Measurements from ENCODE around the gene CEP128. TPM values are rescaled to one million over a fixed set of nuclear protein-coding genes. Genes with fewer than 3 reads are reported as not detected.

CEP128 gene
- total and polyA plus RNA-seq, 2 donors from 2014 or later: 0.43 to 9.0 TPM

DNA sequence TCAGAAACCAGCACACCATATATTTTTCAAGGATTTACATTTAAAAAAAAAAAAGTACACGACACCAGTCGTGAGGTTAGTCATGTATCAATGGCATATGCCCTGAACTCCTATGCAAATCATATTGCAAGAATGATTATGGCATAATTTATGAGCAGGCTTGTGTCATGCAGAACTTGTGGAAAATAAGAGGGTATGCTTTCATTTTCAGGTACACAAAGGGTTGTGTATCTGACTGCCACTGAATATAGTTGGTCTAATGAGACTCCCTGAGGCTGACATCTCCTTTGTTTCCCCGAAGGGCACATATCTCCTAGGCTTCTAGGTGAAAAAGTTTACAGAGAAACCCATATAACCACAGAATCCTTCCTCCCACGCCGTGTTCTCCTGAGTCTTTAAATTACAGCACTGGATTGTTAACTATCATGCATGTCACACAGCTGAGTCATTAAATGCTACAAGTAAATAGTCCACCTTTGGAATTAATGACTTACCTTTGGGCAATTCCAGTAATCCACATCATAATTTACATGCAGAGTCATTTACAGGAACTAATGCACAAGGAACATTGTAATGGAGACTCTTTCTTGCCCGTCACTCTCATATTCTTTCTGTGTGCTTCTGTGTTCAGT is 373.5 kb downstream of the CEP128 start:
- intact Hi-C loops (cut with DNase I): no loop called here
- H3K27ac ChIP-seq (ENCODE audit: low read depth in 2 of 2, low read length in 2 of 2): no peak overlapping the region
- H3K9me3 ChIP-seq (ENCODE audit: control insufficient read depth in 2 of 3, insufficient read depth in 1 of 3, low read length in 3 of 3): no peaks in the 10 kb centered on the region
- no peaks in the 10 kb centered on the region for H3K36me3 ChIP-seq (ENCODE audit: control insufficient read depth in 2 of 3, insufficient read depth in 3 of 3, low read length in 3 of 3)
- H3K4me1 ChIP-seq (ENCODE audit: control insufficient read depth in 2 of 3, insufficient read depth in 2 of 3, low read depth in 1 of 3, low read length in 3 of 3): no peaks in the 10 kb centered on the region
- DNase-seq (peak in 2 of 5 donors; percentile 21 to 32), FAIRE-seq (no peak)
- no peak overlapping the region for H3K4me3 ChIP-seq (ENCODE audit: low read length in 3 of 3)
- no peaks in the 10 kb centered on the region for H3K27me3 ChIP-seq (ENCODE audit: control insufficient read depth, insufficient read depth, low read length)
- H3K9ac ChIP-seq (ENCODE audit: low read length in 3 of 3): no peak overlapping the region
- TF ChIP-seq CTCF (IDR thresholded peaks at IDR 0.05; ENCODE audit: borderline replicate concordance, extremely low read depth, insufficient read depth): no peak

GRCh38 chr14:80565001-80565400 is 376.5 kb downstream of the CEP128 start:
- DNase-seq: no peak
- FAIRE-seq: no peak

DNA sequence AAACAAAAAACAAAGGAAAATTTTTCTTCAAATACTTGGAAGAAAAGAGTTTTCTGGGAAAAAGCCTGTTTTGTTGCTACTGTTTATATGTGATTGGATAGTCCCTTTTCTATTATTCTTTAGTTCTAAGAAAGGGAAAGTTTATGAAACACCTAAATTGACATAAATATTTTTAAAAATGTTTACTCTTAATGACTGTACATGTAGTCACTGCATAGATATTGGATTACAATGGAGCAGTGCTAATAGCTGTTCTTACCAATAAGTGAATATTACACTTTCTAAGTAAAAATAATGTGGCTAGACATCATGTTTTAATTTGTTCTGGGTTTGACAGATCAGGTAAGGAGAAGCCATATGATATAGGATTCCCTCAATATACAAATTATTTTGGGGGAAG is 377.5 kb downstream of the CEP128 start:
- TF ChIP-seq CTCF (IDR thresholded peaks at IDR 0.05; ENCODE audit: borderline replicate concordance, extremely low read depth, insufficient read depth): no peak
- no peak for FAIRE-seq
- intact Hi-C loops (cut with DNase I): no loop called here
- no peaks in the 10 kb centered on the region for H3K9me3 ChIP-seq (ENCODE audit: control insufficient read depth in 2 of 3, insufficient read depth in 1 of 3, low read length in 3 of 3)
- no peak for DNase-seq
- no peaks in the 10 kb centered on the region for H3K36me3 ChIP-seq (ENCODE audit: control insufficient read depth in 2 of 3, insufficient read depth in 3 of 3, low read length in 3 of 3)
- no peak overlapping the region for H3K4me3 ChIP-seq (ENCODE audit: low read length in 3 of 3)
- H3K9ac ChIP-seq (ENCODE audit: low read length in 3 of 3): no peak overlapping the region
- no peaks in the 10 kb centered on the region for H3K4me1 ChIP-seq (ENCODE audit: control insufficient read depth in 2 of 3, insufficient read depth in 2 of 3, low read depth in 1 of 3, low read length in 3 of 3)
- H3K27ac ChIP-seq (ENCODE audit: low read depth in 2 of 2, low read length in 2 of 2): no peak overlapping the region
- H3K27me3 ChIP-seq (ENCODE audit: control insufficient read depth, insufficient read depth, low read length): no peaks in the 10 kb centered on the region

More at GRCh38 chr14:80565001-80565400, 376.5 kb downstream of the CEP128 start:
- Histone ChIP-seq H3K4me3 (ENCODE audit: low read length in 3 of 3) (no peak overlapping the region), H3K4me1 (ENCODE audit: control insufficient read depth in 2 of 3, insufficient read depth in 2 of 3, low read depth in 1 of 3, low read length in 3 of 3) (no peaks in the 10 kb centered on the region), H3K9me3 (ENCODE audit: control insufficient read depth in 2 of 3, insufficient read depth in 1 of 3, low read length in 3 of 3) (no peaks in the 10 kb centered on the region), H3K27ac (ENCODE audit: low read depth in 2 of 2, low read length in 2 of 2) (no peak overlapping the region), H3K27me3 (ENCODE audit: control insufficient read depth, insufficient read depth, low read length) (no peaks in the 10 kb centered on the region), H3K9ac (ENCODE audit: low read length in 3 of 3) (no peak overlapping the region), H3K36me3 (ENCODE audit: control insufficient read depth in 2 of 3, insufficient read depth in 3 of 3, low read length in 3 of 3) (no peaks in the 10 kb centered on the region)
- intact Hi-C loops (cut with DNase I): no loop called here
- no peak for TF ChIP-seq CTCF (IDR thresholded peaks at IDR 0.05; ENCODE audit: borderline replicate concordance, extremely low read depth, insufficient read depth)
